NCI-H1105 treated with DMSO at 0.1 percent for 48 hours (cell line): ENCODE measurements around the gene GAK.
"Not testable (repeated sequence)": the region's sequence is repeated elsewhere in the genome, so short reads cannot be mapped to it uniquely, and the experiment has no call there.

Experiments used
- DNase-seq: peaks from one replicate; lab custom pipeline; 2025; lab: John Stamatoyannopoulos, UW

The GAK gene

GRCh38 chr4:952881-953573 is 20.9 kb upstream of the GAK start:
- DNase-seq, result no peak

GRCh38 chr4:951594-952468 is 19.7 kb upstream of the GAK start:
- no peak for DNase-seq

GRCh38 chr4:951186-951585 is 19.1 kb upstream of the GAK start:
- DNase-seq, result no peak

- DNase-seq, result no peak
These were observed 18.3 kb upstream of the GAK start for GRCh38 chr4:950136-951020.

- DNase-seq, result no peak
These were observed 17.5 kb upstream of the GAK start for GRCh38 chr4:949656-950055.

- no peak for DNase-seq
These were observed 16.8 kb upstream of the GAK start for GRCh38 chr4:948936-949300.

- DNase-seq, result no peak
These were observed 16.2 kb upstream of the GAK start for GRCh38 chr4:948101-948935.

GRCh38 chr4:947491-947971 is 15.4 kb upstream of the GAK start:
- DNase-seq, result no peak

GRCh38 chr4:946517-947471 is 14.7 kb upstream of the GAK start:
- no peak for DNase-seq

- DNase-seq, result no peak
These were observed 14.0 kb upstream of the GAK start for GRCh38 chr4:946103-946450.

GRCh38 chr4:945274-946102 is 13.4 kb upstream of the GAK start:
- no peak for DNase-seq

GRCh38 chr4:939508-939907 is 7.4 kb upstream of the GAK start:
- DNase-seq, result not testable (repeated sequence)

GRCh38 chr4:932713-933070 is 576 bp upstream of the GAK start:
- no peak for DNase-seq

GRCh38 chr4:931194-931959 is 739 bp downstream of the GAK start:
- no peak for DNase-seq

GRCh38 chr4:930827-931193 is 1.3 kb downstream of the GAK start:
- no peak for DNase-seq

- DNase-seq, result no peak
These were observed 2.0 kb downstream of the GAK start for GRCh38 chr4:930028-930551.

GRCh38 chr4:929096-929765 is 2.9 kb downstream of the GAK start:
- no peak for DNase-seq

GRCh38 chr4:927566-927965 is 4.5 kb downstream of the GAK start:
- not testable (repeated sequence) for DNase-seq
